Activated T-cell treated with anti-CD3 and anti-CD28 coated beads, Interleukin-2, amount 50 U/mL, for 72 hours (primary cell): ENCODE measurements around the gene SALL4. TPM values are rescaled to one million over a fixed set of nuclear protein-coding genes. Genes with fewer than 3 reads are reported as not detected.
"Not testable (repeated sequence)": the region's sequence is repeated elsewhere in the genome, so short reads cannot be mapped to it uniquely, and the experiment has no call there.

Experiments
- ATAC-seq, 2 donors: fragments of 150-1000 bp; cut with Tn5 transposase; replicated peaks in 1 of 2; 2 replicates each; pipeline ENCODE4 v1.10.0; 2021; ENCODE audit warnings: moderate library complexity in 2 of 2, mild to moderate bottlenecking in 1 of 2
- DNase-seq, 2 donors: peaks; one replicate each; pipeline ENCODE4 v3.0.0; 2021 to 2022; ENCODE audit warnings: mixed read lengths in 1 of 2
- H3K27ac Mint-ChIP-seq: one replicate; pipeline ENCODE4 v1.8.0; 2022; ENCODE audit warnings: mild to moderate bottlenecking, moderate library complexity, mixed read lengths
- H3K27me3 Mint-ChIP-seq: one replicate; pipeline ENCODE4 v1.8.0; 2022; ENCODE audit warnings: low read depth, mixed read lengths
- H3K36me3 Mint-ChIP-seq, 2 donors: one replicate each; pipeline ENCODE4 v1.8.0; 2022; ENCODE audit warnings: mixed read lengths in 2 of 2, mild to moderate bottlenecking in 1 of 2; ENCODE audit not compliant: insufficient read depth in 2 of 2
- H3K4me1 Mint-ChIP-seq: one replicate; pipeline ENCODE4 v1.8.0; 2022; ENCODE audit warnings: low read depth, mixed read lengths
- H3K4me3 Mint-ChIP-seq, 2 donors: one replicate each; pipeline ENCODE4 v1.8.0; 2022; ENCODE audit warnings: mild to moderate bottlenecking in 2 of 2, mixed read lengths in 2 of 2, moderate library complexity in 2 of 2
- H3K9me3 Mint-ChIP-seq, 2 donors: one replicate each; pipeline ENCODE4 v1.8.0; 2022; ENCODE audit warnings: mixed read lengths in 2 of 2
- total RNA-seq, 2 donors: library from RNA; stranded (reverse); gene quantifications; one replicate each; pipeline ENCODE4 v1.2.3, GENCODE V29; 2022

Gene SALL4
- total RNA-seq, 2 donors from 2014 or later, result 0.10 TPM; not detected in 1

DNA sequence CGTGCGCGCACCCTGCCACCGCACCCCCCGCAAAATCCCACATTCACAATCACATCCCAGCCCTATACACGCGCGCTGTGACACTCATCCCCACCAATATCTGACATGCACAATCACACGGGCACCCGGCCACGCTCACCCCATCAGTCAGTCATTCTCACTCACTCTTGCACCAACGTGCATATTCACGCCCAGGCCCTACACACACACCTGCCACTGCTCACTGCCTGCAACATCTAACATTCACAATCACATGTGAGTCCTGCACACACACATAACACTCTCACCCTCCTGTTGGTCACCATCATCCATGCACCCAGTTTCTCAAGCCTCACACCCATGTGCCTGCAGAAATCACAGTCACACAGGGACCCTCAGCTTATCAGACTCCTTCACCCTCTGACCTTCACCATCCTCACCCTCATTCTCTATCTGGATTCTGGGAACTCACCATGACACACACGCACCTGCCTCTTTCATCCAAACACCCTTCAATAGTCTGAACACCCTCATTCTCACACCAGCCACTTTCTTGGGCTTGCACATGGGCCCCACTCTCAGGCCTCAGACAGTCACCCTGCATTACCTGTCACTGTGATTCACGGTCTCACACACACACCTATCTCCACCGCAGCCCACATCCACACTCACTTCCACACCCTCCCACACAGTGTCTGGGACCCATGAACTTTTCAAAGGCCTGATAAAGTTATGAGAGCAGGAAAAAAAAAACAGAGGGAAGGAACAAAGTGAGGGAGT, 33.4 kb downstream of the SALL4 start:
- Mint-ChIP-seq H3K36me3 (peaks cover 2 to 5% of the 10 kb centered on the region in 2 donors), H3K27ac (no peak overlapping the region), H3K4me3 (peak overlapping the region; percentile 50 to 79), H3K9me3 (no peaks in the 10 kb centered on the region), H3K27me3 (peaks cover 42% of the 10 kb centered on the region), H3K4me1 (peaks cover 9% of the 10 kb centered on the region)
- ATAC-seq, result peak in 1 of 2 donors; percentile 33
- DNase-seq, result peak in 1 of 2 donors; percentile 4

DNA sequence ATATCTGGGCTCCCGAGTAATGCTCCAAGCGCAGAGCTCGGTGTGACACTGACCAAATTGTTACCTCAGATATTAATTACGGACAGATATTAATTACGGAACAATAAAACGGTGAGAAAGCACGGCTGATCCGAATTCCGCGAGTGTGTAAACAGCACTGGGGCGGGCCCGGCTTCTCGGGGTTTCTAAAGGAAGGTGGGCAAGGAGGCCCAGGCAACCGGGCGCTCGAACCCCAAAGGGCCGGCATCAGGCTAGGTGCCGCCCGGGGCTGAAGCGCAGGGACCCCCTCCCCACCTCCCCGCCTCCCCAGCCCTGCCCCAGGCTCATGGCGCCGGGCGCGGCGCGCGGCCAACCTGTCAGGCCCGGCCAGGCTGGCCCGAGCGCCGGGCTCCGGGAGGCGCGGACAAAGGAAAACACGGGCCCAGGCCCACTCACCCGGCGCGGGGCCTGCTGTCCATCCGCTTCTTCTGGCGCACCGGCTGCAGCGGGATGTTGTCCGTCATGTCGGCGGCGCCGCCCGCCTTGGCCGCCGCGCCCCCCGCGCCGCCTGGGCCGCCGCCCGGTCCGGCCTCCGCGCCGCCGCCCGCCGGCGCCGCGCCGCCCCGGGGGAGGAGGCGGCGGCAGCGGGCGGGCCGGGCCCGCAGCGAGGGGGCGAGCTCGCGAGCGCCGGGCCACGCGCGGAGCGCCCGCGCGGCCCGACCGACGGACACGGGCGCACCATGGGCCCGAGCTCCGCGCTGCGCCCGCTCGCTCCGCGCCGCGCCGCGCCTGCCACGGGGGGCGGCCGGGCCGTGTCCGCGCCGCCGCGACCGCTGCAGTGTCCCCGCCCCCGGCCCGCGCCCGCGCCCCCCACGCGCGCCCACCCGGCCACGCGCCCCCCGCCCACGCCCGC, 34.2 kb downstream of the SALL4 start, which contains the start of gene ATP9A:
TSS of gene ATP9A (minus strand) at position 524 of the 892 bp plus-strand sequence. CDS start at position 503, 21 bp downstream.
- H3K27ac Mint-ChIP-seq, result no peak within 1 kb of the TSS
- H3K4me3 Mint-ChIP-seq, result peak within 1 kb of the TSS; percentile 78 to 79
- DNase-seq (peak; percentile 4 to 10), ATAC-seq (peak; percentile 4 to 16)
- no peaks in the 10 kb centered on the region for H3K9me3 Mint-ChIP-seq
- peaks cover 9% of the 10 kb centered on the region for H3K4me1 Mint-ChIP-seq
- H3K36me3 Mint-ChIP-seq, result peaks cover 2 to 5% of the 10 kb centered on the region in 2 donors
- H3K27me3 Mint-ChIP-seq, result peaks cover 42% of the 10 kb centered on the region

DNA sequence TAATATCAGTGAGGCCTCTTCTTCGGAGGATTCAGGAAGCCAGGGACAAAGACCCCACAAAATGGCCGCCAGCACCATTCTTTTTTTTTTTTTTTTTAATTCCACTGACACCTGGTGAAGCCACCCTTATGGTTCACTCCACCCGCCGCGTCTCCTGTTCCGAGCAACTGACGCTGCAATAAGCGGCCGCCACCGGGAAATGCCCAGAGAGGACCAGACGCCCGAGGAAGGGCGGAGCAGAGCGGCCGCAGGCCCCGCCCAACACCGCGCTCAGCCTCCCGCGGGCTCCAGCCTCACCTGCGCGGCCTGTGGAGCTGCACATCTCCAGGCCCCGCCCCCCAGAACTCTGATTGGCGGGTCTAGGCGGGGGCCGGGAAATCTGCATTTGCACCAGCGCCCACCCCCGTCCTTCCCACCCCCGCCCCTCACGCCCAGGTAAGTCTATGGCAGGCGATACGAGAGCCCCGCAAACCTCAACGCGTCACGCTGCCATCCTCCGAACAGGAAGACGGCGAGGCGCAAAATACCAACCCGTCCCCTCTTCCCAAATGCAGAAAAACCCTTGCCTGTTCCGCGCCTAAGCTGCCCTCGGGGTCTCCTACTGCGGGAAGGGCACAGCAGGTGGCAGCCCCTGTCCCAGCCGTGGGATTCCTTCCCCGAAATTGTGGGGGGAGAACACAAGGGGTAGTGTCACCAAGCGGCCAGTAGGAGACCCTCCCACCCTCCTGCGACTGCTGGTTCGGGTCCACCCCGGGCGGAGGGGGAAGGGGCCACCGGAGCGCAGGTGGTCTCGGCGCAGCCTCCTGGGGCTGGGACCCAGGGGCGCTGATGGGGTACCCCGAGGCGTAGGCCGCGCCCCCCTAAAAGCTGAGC, 35.1 kb downstream of the SALL4 start:
- Mint-ChIP-seq H3K27ac (no peak overlapping the region), H3K4me1 (peaks cover 9% of the 10 kb centered on the region), H3K9me3 (no peaks in the 10 kb centered on the region), H3K36me3 (peaks cover 2 to 5% of the 10 kb centered on the region in 2 donors), H3K4me3 (peak overlapping the region; percentile 75 to 78), H3K27me3 (peaks cover 42% of the 10 kb centered on the region)
- ATAC-seq (peak; percentile 89), DNase-seq (peak; percentile 61 to 68)

DNA sequence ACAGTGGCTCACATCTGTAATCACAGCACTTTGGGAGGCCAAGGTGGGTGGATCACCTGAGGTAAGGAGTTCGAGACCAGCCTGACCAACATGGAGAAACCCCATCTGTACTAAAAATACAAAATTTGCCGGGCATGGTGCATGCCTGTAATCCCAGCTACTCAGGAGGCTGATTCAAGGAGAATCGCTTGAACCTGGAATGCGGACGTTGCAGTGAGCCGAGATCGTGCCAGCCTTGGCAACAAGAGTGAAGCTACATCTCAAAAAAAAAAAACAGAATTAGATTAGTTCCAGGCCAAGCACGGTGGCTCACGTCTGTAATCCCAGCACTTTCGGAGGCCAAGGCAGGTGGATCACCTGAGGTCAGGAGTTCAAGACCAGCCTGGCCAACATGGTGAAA, 36.9 kb downstream of the SALL4 start:
- H3K27ac Mint-ChIP-seq, H3K4me3 Mint-ChIP-seq, H3K36me3 Mint-ChIP-seq, DNase-seq, ATAC-seq, H3K4me1 Mint-ChIP-seq, H3K9me3 Mint-ChIP-seq: not testable (repeated sequence)
- peaks cover 39% of the 10 kb centered on the region for H3K27me3 Mint-ChIP-seq

DNA sequence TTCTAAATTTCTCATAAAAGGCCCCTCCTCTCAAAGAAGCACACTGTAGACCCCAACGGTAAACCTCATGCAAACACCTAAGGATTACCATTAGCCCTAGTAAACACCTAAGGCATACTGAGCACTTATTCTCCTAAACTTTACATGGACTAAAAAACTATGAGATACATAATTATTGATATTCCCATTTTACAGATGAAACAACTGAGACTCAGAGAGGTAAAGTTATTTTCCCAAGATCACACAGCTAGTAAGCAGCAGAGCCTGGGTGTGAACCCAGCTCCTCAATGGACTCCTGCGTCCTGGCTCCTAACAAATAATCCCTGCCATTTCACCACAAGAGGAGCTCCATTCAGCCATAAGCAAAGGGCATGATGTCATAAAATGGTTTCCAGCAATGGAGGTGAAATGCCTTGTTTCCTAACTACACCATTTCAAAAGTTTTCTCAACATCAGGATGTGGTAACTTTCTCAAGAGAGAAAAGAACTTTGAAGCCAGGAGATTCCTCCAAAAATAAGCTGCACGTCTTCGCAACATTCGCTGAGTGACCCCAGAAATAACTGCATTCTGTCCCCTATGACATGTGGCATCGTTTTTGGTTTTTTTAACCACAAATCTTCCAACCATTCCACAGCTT, 38.2 kb downstream of the SALL4 start:
- Mint-ChIP-seq H3K9me3 (no peaks in the 10 kb centered on the region), H3K27me3 (peaks cover 26% of the 10 kb centered on the region), H3K27ac (no peak overlapping the region), H3K4me3 (no peak overlapping the region), H3K4me1 (peaks cover 7% of the 10 kb centered on the region), H3K36me3 (peaks cover 1 to 5% of the 10 kb centered on the region in 2 donors)
- DNase-seq (no peak), ATAC-seq (no peak)

DNA sequence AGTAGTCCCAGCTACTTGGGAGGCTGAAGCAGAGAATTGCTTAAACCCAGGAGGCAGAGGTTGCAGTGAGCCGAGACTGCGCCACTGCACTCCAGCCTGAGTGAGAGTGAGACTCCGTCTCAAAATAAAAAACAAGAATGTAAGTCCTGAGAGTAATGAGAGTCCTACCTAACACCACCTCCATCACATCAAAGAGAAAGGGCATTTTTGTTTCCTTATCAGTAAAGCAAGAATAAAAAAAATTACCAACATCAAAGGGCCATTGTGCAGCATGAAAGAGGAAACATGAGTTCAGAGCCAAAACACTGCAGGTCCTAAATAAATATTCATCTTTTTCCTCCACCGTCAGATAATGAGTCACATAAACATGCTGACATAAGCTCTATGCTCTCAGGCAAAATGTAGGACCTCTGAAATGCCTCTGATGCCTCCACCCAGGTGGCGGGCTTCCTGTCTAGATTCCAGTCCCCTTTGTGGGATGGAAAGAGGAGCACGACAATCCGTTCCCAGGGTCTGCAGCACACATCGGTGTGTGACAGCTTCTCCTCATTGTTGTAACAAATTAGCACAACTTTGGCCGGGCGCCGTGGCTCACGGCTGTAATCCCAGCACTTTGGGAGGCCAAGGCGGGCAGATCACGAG, 41.3 kb downstream of the SALL4 start:
- no peaks in the 10 kb centered on the region for H3K36me3 Mint-ChIP-seq
- no peak overlapping the region for H3K4me3 Mint-ChIP-seq
- no peaks in the 10 kb centered on the region for H3K4me1 Mint-ChIP-seq
- ATAC-seq, result no peak
- H3K9me3 Mint-ChIP-seq, result no peaks in the 10 kb centered on the region
- no peak overlapping the region for H3K27ac Mint-ChIP-seq
- H3K27me3 Mint-ChIP-seq, result peaks cover 24% of the 10 kb centered on the region
- no peak for DNase-seq

DNA sequence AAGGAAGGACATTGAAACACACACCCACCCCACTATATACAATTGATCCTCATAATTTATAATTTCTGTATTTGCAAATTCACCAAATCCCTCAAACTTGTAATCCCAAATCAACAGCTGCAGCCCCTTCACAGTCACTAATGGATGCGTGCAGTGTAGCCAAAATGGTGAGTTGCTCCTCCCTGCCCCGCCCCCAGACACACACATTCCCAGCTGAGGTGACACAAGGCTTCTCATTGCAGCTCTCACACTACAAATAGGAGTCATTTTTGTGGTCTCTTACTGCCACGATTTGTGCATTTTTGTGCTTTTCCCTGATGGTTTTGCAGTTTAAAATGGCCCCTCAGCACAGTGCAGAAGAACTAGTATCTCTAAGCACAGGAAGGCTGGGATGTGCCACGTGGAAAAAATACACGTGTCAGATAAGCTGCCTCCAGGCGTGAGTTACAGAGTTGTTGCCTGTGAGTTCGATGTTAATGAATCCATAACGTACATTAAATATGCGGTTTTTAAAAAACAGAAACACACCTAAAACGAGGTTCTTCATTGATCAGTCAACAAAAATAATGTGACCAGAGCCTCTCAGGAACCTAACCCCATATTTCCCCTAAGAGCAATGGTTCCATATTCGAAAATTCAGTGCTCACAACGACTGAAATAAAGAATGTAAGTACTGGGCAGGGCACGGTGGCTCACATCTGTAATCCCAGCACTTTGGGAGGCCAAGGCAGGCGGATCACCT, 42.4 kb downstream of the SALL4 start:
- no peaks in the 10 kb centered on the region for H3K4me1 Mint-ChIP-seq
- no peak overlapping the region for H3K27ac Mint-ChIP-seq
- H3K9me3 Mint-ChIP-seq, result no peaks in the 10 kb centered on the region
- H3K27me3 Mint-ChIP-seq, result peaks cover 13% of the 10 kb centered on the region
- ATAC-seq, result no peak
- H3K36me3 Mint-ChIP-seq, result no peaks in the 10 kb centered on the region
- DNase-seq, result no peak
- H3K4me3 Mint-ChIP-seq, result no peak overlapping the region

DNA sequence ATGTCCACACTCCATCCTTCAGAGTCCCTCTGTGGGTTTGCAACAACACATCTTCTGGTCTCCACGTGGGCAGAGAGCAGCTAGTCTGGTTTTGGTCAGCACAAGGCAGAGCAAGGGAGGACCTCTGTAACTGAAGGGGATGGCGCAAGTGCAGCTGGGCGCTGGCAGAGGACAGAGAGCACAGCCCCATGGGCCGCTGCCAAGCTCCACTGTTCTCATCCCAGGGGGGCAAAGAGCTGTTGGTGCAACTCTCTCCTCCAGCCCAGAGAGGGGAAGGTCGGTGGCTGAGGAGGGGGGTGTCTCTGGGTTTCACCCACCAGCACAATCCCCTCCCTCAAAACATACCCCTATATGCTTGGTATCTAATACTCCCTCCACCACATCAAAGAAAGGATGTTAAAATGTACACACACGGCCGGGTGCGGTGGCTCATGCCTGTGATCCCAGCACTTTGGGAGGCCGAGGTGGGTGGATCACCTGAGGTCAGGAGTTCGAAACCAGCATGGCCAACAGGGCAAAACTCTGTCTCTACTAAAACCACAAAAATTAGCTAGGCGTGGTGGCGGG, 43.3 kb downstream of the SALL4 start:
- Mint-ChIP-seq H3K4me1 (no peaks in the 10 kb centered on the region), H3K36me3 (no peaks in the 10 kb centered on the region), H3K27me3 (peaks cover 9% of the 10 kb centered on the region), H3K4me3 (no peak overlapping the region), H3K27ac (no peak overlapping the region), H3K9me3 (no peaks in the 10 kb centered on the region)
- ATAC-seq (no peak), DNase-seq (no peak)

DNA sequence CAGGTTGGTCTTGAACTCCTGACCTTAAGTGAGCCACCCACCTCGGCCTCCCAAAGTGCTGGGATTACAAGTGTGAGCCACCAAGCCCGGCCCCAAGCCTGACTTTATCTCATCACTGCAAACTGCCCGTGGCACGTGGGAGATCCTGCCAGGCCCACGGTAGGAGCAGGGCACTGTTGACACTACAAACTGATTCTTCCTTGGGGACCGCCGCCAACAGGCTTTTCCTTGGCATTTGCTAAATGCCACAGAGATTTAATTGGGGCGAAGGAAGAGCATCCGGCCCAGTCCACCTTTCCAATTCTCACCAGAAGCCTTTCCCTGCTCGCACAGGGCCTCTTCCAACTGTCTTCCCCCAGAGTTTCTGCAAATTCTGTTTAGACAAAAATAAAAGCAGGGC, 45.1 kb downstream of the SALL4 start:
- Mint-ChIP-seq H3K36me3 (no peaks in the 10 kb centered on the region), H3K4me3 (no peak overlapping the region), H3K27ac (no peak overlapping the region), H3K9me3 (no peaks in the 10 kb centered on the region), H3K4me1 (no peaks in the 10 kb centered on the region), H3K27me3 (peaks cover 9% of the 10 kb centered on the region)
- ATAC-seq, result no peak
- no peak for DNase-seq

DNA sequence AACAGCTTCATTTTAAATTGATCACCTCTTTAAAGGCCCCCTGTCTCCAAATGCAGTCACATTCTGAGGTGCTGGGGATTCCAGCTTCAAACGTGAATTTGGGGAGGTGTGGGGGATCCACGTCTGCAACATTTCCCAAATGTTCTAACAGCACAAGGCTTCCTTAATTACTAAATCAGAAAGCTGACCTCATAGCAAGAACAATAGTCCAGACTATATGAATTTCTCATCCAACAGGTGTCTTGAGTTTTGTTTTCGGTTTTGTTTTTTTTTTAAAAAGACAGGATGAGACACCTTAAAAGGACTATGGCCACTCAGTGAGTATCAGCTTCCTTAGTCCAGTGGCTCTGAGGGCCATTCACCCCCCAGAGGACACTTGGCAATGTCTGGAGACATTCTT, 45.7 kb downstream of the SALL4 start:
- ATAC-seq (no peak), DNase-seq (no peak)
- Mint-ChIP-seq H3K27ac (no peak overlapping the region), H3K4me3 (no peak overlapping the region), H3K4me1 (no peaks in the 10 kb centered on the region), H3K9me3 (no peaks in the 10 kb centered on the region), H3K27me3 (peaks cover 9% of the 10 kb centered on the region), H3K36me3 (no peaks in the 10 kb centered on the region)

DNA sequence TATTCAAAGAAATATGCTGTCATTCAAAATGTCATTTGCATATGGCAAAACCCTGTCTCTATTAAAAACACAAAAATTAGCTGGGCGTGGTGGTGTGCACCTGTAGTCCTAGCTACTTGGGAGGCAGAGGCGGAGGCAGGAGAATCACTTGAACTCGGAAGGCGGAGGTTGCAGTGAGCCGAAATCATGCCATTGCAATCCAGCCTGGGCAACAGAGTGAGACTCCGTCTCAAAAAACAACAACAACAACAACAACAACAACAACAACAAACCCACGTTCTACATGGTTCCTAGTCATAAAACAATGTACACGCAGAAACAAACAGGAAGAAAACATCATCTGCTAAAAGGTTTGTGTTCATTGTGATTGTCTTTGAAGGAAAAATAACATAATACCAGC, 49.1 kb downstream of the SALL4 start:
- not testable (repeated sequence) for H3K4me3 Mint-ChIP-seq, H3K4me1 Mint-ChIP-seq, DNase-seq, H3K27me3 Mint-ChIP-seq, H3K36me3 Mint-ChIP-seq, H3K27ac Mint-ChIP-seq, ATAC-seq, H3K9me3 Mint-ChIP-seq
